ENCODE measurements around the gene SYT1.

DNA sequence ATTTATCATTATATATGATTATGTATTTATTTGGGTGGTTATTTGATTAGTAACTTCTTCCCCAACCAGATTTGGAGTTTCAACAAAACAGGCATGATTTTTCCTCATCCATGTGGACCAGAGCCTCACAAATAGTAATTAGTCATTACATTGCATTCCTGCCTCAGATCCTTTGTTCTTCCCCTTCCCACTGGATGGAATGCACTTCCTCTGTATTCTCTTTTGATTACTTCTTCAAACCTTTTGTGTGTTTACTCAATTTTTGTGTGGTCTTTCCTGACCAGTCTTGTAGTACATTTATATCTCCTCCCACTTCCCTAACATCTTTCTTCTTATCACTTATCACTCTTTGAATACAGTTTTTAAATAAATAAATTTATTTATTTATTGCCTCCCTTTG, 15.5 kb downstream of the SYT1 start:
- TF ChIP-seq, protein P1, sequence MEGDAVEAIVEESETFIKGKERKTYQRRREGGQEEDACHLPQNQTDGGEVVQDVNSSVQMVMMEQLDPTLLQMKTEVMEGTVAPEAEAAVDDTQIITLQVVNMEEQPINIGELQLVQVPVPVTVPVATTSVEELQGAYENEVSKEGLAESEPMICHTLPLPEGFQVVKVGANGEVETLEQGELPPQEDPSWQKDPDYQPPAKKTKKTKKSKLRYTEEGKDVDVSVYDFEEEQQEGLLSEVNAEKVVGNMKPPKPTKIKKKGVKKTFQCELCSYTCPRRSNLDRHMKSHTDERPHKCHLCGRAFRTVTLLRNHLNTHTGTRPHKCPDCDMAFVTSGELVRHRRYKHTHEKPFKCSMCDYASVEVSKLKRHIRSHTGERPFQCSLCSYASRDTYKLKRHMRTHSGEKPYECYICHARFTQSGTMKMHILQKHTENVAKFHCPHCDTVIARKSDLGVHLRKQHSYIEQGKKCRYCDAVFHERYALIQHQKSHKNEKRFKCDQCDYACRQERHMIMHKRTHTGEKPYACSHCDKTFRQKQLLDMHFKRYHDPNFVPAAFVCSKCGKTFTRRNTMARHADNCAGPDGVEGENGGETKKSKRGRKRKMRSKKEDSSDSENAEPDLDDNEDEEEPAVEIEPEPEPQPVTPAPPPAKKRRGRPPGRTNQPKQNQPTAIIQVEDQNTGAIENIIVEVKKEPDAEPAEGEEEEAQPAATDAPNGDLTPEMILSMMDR (IDR thresholded peaks at IDR 0.05 in 8 of 11, conservative IDR thresholded peaks at IDR 0.05 in 3 of 11) = no peak
- no peak for TF ChIP-seq POLR2AphosphoS5 (IDR thresholded peaks at IDR 0.05)
